ENCODE data around the gene HIP1R.
A peak's percentile ranks its signal among the peaks of the same experiment; 100 is the strongest.

The HIP1R gene

DNA sequence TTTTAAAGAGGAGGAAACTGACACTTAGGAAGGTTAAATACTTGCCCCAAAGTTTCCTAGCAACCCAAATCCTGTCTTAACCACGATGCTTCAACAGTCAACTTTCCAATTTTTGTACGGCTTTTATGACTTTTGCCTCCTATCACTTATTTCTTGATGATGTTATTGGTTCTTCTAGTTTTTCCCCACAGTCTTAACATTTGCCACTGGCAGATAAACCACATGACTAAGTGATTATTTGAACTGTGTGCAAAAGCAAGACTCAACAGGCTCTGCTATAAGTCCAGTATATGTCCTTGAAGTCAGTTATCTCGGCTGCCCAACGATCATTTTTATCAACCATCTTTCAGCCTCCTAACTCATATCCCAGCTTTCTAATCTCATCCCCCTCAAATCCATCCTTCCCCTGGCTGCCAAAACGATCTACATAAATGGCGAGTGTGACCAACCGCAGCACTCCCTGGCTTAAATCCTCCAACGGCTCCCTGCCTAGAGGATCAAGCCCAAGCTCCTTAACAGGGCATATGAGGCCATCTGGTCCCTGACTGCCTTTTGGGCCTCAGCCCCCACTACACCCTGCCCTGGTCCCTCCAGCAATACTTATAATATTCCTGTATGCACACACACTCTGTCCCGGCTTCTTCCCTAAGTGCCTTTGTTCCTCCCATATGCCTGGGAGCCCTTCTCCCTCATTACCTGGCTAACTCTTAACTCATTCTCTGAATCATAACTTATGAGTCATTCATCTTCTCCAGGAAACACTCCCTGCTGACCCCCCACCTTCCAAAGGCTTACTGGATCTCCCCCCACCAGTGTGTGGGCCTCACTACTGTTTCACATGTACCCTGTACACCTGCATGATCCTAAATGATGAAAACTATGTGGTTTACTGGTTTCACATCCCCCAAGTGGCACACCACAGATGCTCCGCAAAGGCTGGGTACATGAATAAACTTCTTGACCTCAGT lies 51.9 kb downstream of the HIP1R start:
- ATAC-seq = peak; percentile 74
- TF ChIP-seq, protein P1, sequence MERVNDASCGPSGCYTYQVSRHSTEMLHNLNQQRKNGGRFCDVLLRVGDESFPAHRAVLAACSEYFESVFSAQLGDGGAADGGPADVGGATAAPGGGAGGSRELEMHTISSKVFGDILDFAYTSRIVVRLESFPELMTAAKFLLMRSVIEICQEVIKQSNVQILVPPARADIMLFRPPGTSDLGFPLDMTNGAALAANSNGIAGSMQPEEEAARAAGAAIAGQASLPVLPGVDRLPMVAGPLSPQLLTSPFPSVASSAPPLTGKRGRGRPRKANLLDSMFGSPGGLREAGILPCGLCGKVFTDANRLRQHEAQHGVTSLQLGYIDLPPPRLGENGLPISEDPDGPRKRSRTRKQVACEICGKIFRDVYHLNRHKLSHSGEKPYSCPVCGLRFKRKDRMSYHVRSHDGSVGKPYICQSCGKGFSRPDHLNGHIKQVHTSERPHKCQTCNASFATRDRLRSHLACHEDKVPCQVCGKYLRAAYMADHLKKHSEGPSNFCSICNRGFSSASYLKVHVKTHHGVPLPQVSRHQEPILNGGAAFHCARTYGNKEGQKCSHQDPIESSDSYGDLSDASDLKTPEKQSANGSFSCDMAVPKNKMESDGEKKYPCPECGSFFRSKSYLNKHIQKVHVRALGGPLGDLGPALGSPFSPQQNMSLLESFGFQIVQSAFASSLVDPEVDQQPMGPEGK (CRISPR knock-in tag; IDR thresholded peaks at IDR 0.05; ENCODE audit: borderline replicate concordance) = peak; percentile 85; the same call in 1 of the 2 replicates
- TF ChIP-seq ZNF565 (CRISPR knock-in tag; conservative IDR thresholded peaks at IDR 0.05; ENCODE audit: low read depth) = no peak

DNA sequence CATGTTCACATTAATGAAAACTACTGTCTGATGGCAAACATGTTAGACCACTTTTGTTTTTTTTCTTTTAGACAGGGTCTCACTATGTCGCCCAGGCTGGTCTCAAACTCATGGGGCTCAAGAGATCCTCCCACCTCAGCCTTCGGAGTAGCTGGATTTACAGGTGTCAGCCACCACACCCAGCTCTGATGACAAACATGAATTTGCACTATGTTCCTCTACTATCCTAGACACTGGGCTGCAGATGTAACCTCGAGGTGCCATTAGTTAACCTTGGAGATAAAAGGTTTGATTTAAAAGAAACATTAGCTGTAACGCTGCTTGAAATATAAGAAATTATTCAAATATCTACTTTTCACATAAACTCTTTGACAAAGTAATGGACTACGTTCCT lies 52.6 kb downstream of the HIP1R start:
- no peak for TF ChIP-seq TOX (CRISPR knock-in tag; IDR thresholded peaks at IDR 0.05; ENCODE audit: borderline replicate concordance)
- no peak for TF ChIP-seq ZNF70 (CRISPR knock-in tag; IDR thresholded peaks at IDR 0.05)
- no peak for TF ChIP-seq TCF4 (CRISPR knock-in tag; IDR thresholded peaks at IDR 0.05; ENCODE audit: borderline replicate concordance)
- no peak for TF ChIP-seq CSDC2 (CRISPR knock-in tag; IDR thresholded peaks at IDR 0.05)
- no peak for TF ChIP-seq ESRRG (CRISPR knock-in tag; IDR thresholded peaks at IDR 0.05)
- no peak for TF ChIP-seq ARNTL (CRISPR knock-in tag; IDR thresholded peaks at IDR 0.05; ENCODE audit: borderline replicate concordance, low read depth)
- TF ChIP-seq, protein P1 (CRISPR knock-in tag; IDR thresholded peaks at IDR 0.05; ENCODE audit: borderline replicate concordance) = no peak
- TF ChIP-seq TSHZ2 (CRISPR knock-in tag; IDR thresholded peaks at IDR 0.05) = no peak

GRCh38 chr12:122888232-122888752 lies 53.0 kb downstream of the HIP1R start:
- ATAC-seq = peak; percentile 67
- TF ChIP-seq ZFP30 (CRISPR knock-in tag; IDR thresholded peaks at IDR 0.05) = no peak
- TF ChIP-seq ZNF565 (CRISPR knock-in tag; conservative IDR thresholded peaks at IDR 0.05; ENCODE audit: low read depth) = no peak
- TF ChIP-seq ZNF70 (CRISPR knock-in tag; IDR thresholded peaks at IDR 0.05) = no peak
- TF ChIP-seq ARNTL (CRISPR knock-in tag; IDR thresholded peaks at IDR 0.05; ENCODE audit: borderline replicate concordance, low read depth) = no peak
- no peak for TF ChIP-seq ZNF8 (CRISPR knock-in tag; IDR thresholded peaks at IDR 0.05)
- TF ChIP-seq CSDC2 (CRISPR knock-in tag; IDR thresholded peaks at IDR 0.05) = no peak
- no peak for TF ChIP-seq ZC3H10 (CRISPR knock-in tag; IDR thresholded peaks at IDR 0.05)
- no peak for TF ChIP-seq ISL1 (CRISPR knock-in tag; IDR thresholded peaks at IDR 0.05)
- no peak for TF ChIP-seq TSHZ2 (CRISPR knock-in tag; IDR thresholded peaks at IDR 0.05)
- TF ChIP-seq, protein P2, sequence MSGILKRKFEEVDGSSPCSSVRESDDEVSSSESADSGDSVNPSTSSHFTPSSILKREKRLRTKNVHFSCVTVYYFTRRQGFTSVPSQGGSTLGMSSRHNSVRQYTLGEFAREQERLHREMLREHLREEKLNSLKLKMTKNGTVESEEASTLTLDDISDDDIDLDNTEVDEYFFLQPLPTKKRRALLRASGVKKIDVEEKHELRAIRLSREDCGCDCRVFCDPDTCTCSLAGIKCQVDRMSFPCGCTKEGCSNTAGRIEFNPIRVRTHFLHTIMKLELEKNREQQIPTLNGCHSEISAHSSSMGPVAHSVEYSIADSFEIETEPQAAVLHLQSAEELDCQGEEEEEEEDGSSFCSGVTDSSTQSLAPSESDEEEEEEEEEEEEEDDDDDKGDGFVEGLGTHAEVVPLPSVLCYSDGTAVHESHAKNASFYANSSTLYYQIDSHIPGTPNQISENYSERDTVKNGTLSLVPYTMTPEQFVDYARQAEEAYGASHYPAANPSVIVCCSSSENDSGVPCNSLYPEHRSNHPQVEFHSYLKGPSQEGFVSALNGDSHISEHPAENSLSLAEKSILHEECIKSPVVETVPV (CRISPR knock-in tag; IDR thresholded peaks at IDR 0.05) = no peak

More for the DNA sequence above, 52.6 kb downstream of the HIP1R start:
- no peak for ATAC-seq
